PFSK-1 (cell line): ENCODE measurements around the gene ACOXL.

Experiments used
- POLR2AphosphoS5 ChIP-seq: IDR thresholded peaks from 2 replicates; pipeline ENCODE4 v1.6.1; 2012; ENCODE audit warnings: low read depth, mild to moderate bottlenecking, control low read depth, low read length, moderate library complexity
- REST ChIP-seq, 2 experiments: IDR thresholded peaks; 2 replicates each; pipeline versions ENCODE4 v1.6.1 to v1.8.0; 2011 to 2012; ENCODE audit warnings: low read depth in 2 of 2, low read length in 2 of 2, control low read depth in 1 of 2, inconsistent platforms in 1 of 2, mild to moderate bottlenecking in 1 of 2, moderate library complexity in 1 of 2; ENCODE audit not compliant: insufficient read depth in 1 of 2
- SIN3A ChIP-seq: IDR thresholded peaks from 2 replicates; pipeline ENCODE4 v1.6.1; 2012; ENCODE audit warnings: mild to moderate bottlenecking, low read length, moderate library complexity, borderline replicate concordance; ENCODE audit not compliant: insufficient read depth
- TAF1 ChIP-seq: IDR thresholded peaks from 2 replicates; pipeline ENCODE4 v1.6.1; 2012; ENCODE audit warnings: low read length, control low read depth, borderline replicate concordance; ENCODE audit not compliant: insufficient read depth

DNA sequence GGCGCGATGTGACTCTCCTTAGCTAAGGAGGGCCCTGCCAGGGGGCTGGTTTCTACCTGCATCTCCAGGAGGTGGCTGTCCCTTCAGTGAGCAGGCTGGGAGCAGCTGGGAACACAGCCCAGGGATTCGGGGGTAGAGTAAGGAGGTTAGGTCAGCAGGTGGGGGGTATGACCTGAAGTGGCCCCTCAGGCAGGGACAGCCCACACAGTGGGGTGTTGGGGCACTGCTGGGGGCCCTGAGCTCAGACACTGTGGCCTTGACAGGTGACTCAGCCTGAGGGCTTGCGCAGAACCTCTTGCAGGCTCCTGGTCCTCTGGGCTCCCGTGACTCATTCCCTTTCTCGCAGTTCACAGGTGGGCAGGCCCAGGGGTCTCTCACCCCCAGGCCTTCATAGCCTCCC, 202.6 kb downstream of the ACOXL start:
- TF ChIP-seq POLR2AphosphoS5, result no peak
- TF ChIP-seq SIN3A, result no peak
- no peak for TF ChIP-seq TAF1
- no peak for TF ChIP-seq REST (IDR thresholded peaks at IDR 0.05; ENCODE audit: insufficient read depth in 1 of 2, low read depth in 2 of 2, low read length in 2 of 2)
